Astrocyte of the cerebellum (primary cell): ENCODE measurements around the gene PPP1R1B.

Experiments
- DNase-seq: peaks from one replicate; pipeline ENCODE4 v3.0.0-alpha.2; 2011; ENCODE audit warnings: low read depth
- H3K4me3 ChIP-seq: 2 replicates; pipeline ENCODE4 v1.5.1; 2011; ENCODE audit warnings: mild to moderate bottlenecking, low read depth, low read length, moderate library complexity
- in situ Hi-C: cut with HindIII; loops from 2 replicates; pipeline ENCODE4 v1.10.0; 2017; ENCODE audit warnings: low sequenced_read_pairs
- TF ChIP-seq, protein P1 (sequence below): IDR thresholded peaks from 2 replicates; pipeline ENCODE4 v1.5.1; 2012; ENCODE audit warnings: low read length, low read depth, moderate library complexity, mild to moderate bottlenecking; ENCODE audit errors: missing control alignments

Gene PPP1R1B

DNA sequence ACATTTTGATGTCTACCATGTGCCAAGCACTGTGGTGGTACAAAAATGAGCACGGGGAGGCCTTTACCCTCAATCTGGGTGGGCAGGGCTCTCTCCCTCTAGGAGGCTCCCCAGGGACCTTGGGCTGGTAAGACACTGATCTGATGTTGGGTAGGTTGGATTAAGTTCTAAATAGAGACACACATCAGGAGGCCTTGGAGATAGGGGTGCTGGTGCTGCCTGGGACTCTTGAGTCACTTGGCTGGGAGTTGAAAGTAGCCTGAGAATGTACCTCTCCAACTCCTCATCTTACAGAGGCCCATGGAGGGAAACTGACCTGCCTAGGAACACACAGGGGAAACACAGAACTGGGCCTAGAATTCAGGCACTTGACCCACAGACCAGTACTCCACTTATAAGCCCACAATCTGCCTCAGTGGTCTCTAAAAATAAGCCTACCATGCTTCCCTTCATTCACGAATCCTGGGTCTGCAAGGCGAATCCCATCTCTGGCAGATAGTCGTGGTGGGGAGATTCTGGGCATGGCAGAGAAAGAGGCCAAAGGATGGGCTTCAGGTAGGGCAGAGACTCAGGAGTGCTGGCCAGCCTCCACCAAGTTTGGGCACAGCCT, 17.2 kb upstream of the PPP1R1B start:
- in situ Hi-C loops = loop anchor here (5.0 kb wide), 1 partner anchor 72 kb away; no protein-coding TSS in a partner anchor
- TF ChIP-seq, protein P1, sequence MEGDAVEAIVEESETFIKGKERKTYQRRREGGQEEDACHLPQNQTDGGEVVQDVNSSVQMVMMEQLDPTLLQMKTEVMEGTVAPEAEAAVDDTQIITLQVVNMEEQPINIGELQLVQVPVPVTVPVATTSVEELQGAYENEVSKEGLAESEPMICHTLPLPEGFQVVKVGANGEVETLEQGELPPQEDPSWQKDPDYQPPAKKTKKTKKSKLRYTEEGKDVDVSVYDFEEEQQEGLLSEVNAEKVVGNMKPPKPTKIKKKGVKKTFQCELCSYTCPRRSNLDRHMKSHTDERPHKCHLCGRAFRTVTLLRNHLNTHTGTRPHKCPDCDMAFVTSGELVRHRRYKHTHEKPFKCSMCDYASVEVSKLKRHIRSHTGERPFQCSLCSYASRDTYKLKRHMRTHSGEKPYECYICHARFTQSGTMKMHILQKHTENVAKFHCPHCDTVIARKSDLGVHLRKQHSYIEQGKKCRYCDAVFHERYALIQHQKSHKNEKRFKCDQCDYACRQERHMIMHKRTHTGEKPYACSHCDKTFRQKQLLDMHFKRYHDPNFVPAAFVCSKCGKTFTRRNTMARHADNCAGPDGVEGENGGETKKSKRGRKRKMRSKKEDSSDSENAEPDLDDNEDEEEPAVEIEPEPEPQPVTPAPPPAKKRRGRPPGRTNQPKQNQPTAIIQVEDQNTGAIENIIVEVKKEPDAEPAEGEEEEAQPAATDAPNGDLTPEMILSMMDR = no peak
- no peak for DNase-seq
- no peak overlapping the region for H3K4me3 ChIP-seq

DNA sequence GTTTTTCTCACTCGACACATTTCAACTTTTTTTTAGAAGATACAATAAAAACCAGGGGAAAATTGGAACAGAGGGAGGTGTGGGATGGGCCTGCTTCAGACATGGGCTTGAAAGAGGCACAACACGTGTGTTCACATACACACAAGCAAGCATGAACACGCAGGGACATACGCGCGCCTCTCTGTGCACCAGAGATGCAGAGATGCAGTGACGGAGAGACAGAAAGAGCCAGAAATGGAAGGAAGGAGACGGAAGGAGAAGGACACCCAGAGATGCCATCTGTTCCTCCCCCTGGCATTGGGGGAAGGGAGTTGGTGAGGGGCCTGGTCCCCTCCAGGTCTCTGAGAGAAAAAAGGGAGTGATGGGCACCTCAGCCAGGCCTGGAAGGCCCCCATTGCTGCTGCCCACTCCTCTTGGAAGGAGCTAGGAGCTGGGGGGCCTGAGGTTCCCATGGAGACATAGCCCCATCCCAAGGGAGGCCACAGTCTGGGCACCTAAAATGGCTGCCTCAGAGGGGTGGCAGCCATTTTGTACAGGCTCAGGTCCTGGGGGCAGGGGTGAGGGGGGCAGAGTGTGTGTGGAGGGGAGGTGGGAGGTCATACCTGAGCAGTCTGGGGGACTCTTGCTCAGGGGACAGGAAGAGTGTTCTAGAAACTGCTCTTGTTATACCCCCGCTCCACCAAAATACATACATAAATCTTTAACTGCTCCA, 15.2 kb upstream of the PPP1R1B start:
- H3K4me3 ChIP-seq = no peak overlapping the region
- no peak for DNase-seq
- TF ChIP-seq, protein P1 = no peak
- in situ Hi-C loops = loop anchor here (5.0 kb wide), 1 partner anchor 74 kb away; no protein-coding TSS in a partner anchor

- DNase-seq = no peak
- TF ChIP-seq, protein P1 = no peak
- in situ Hi-C loops = loop anchor here (5.0 kb wide), 1 partner anchor 75 kb away; no protein-coding TSS in a partner anchor
- no peak overlapping the region for H3K4me3 ChIP-seq
These were observed 14.4 kb upstream of the PPP1R1B start for GRCh38 chr17:39612291-39612894.

DNA sequence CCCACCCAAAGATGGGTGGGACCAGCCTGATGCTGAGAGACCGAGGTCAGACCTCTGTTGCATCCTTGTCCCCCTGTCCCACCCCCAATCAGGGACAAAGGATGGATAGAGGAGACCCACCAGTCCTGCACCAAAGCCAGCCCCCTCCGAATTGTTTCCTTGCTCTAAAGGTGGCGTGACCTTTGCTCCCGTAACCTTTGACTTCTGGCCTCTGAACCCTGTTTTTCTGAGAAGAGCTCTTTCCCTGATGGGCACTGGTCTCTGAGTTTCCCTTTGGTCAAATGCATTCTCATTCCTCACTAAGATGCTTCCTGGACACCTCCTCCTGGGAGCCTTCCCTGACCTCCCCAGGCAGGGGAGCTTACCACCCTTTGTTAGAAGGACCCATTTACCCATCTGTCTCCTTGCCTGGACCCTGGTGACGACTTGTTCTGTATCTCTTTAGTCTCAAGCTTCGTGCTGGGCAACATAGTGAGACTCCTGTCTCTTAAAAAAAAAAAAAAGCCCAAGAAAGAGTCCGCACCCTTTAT, 13.8 kb upstream of the PPP1R1B start:
- H3K4me3 ChIP-seq = no peak overlapping the region
- DNase-seq = no peak
- TF ChIP-seq, protein P1 = no peak
- in situ Hi-C loops = loop anchor here (5.0 kb wide), 1 partner anchor 76 kb away; no protein-coding TSS in a partner anchor

DNA sequence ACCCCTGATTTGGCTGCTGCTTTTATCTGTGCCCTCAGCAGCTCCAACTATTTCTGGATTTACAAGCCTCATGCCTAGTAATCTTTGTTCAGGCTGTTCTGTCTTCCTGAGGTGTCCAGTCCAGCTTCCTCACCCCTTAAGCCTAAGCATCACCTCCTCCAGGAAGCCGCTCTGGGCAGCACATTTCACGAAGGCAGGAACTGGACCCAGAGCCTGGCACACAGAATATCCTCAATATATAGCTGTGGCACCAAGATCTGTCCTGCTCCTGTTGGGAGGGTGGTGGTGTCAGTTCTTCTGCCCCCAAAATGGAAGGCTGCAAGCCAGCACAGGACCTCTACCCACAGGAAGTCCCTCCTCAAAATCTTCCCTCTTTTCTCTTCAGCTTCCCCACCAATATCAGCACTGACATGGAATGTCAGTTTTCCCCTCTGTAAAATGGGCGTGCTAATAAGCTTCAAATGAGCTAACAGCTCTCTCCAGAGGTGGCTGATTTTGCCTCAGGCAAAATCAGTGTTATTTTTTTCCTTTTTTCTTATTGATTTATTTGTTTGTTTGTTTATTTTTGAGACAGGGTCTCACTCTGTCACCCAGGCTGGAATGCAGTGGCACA, 12.1 kb upstream of the PPP1R1B start:
- no peak overlapping the region for H3K4me3 ChIP-seq
- DNase-seq = no peak
- TF ChIP-seq, protein P1 = no peak
- in situ Hi-C loops = loop anchor here (5.0 kb wide), 1 partner anchor 77 kb away; no protein-coding TSS in a partner anchor

DNA sequence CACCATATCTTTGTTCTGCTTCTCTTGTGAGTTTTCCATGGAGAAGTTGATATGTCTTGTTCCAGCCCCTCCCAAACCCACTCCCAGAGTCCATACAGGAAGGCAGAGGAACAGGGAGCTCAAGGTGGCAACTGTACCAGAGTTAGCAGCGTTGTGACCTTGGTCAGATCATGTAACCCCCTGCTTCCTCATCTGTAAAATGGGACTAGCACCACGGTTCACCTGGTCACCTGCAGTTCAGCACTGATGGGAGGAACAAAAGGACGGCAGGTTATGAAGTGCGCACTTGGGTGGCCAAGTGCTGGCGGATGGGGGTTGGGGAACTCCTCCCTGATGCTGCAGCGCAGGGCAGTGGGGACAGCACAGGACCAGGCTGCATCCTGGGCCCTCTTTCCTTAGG, 11.3 kb upstream of the PPP1R1B start:
- TF ChIP-seq, protein P1 = no peak
- H3K4me3 ChIP-seq = no peak overlapping the region
- in situ Hi-C loops = no loop called here
- DNase-seq = no peak
